Effector CD8-positive, alpha-beta T cell (primary cell): Measurements from ENCODE around the gene SMAD9.

Experiments
- DNase-seq: peaks from one replicate; lab custom pipeline; 2025; lab: John Stamatoyannopoulos, UW
- total RNA-seq, 4 experiments: gene quantifications; one replicate each; lab custom pipeline; 2026; lab: John Stamatoyannopoulos, UW

Gene SMAD9
- 0 to 1.6 (median 0.13) reads per million in 4 experiments for total RNA-seq

DNA sequence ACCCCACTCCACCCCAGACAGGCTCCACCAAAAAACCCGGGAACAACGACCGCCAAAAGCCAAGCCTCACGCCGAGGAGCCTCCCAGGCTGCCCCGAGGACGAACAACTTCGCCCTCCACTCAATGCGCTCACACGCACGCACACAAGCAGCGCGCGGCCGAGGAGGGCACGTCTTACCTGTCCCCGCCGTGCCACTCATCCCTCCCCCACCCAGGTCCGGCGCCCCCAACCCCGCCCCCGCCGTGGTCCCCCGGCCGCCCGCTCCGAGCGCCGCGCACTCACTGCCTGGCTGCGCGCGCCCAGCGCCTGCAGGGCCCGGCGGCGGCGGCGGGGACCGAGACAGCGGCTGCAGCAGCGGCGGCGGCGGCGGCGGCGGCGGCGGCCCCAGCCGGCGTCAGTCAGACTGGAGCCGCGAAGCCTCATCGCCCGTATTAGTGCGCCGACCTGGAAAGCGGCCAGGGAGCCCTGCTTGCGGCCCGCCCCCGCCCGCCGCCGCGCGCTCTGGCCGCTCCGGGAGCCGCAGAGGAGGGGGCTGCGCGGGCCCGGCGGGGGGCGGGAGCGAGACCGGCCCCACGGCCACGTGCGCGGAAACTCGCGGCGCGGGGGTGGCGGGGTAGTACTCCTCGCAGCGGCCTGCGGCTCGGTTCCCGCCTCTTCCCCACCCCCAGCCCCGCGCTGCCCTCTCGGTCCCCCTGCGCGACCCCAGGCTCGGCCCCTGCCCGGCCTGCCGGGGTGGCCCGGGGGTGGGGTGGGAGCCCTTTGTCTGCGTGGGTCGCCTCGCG lies at the start of gene SMAD9:
TSS of gene SMAD9 (minus strand) at position 406 of the 783 bp plus-strand sequence. CDS start 40,549 bp downstream, outside the sequence.
- no peak for DNase-seq

DNA sequence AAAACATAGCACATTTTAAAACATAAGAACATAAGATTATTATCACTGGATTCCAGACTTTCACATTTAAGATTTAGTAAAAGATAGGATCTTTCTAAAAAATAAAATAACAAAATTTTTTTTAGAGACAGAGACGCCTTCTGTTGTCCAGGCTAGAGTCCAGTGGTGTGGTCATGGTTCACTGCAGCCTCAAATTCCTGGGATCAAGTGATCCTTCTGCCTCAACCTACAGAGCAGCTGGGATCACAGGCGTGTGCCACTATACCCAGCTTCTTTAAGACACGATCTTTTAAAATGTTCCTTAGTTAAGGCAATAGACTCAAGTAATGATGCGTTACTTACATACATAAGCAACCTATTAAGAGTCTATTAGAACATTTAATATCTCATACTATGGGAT lies 46.4 kb upstream of the SMAD9 start:
- DNase-seq: no peak

- no peak for DNase-seq
These were observed 45.7 kb upstream of the SMAD9 start for GRCh38 chr13:36965767-36966166.

- DNase-seq: no peak
These were observed 39.5 kb upstream of the SMAD9 start for GRCh38 chr13:36959456-36960116.

DNA sequence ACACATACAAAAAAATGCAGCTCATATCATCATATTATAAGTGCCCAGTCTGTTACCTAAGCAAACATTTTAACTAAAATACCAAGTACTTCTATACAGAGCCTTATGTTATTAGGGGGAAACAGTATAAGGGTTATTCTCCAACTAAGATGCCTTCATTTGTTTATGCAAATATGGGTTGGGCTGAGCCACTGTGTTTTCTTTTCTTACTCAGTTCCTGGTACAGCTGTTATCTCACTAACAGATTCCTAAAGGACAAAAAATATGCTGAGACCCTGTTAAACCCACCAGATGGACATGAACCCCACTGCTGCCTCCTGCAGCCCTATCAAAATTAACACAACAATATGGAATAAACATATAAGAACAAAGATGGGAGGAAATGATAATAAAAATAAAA lies 34.5 kb upstream of the SMAD9 start:
- DNase-seq: no peak

- no peak for DNase-seq
These were observed 30.9 kb upstream of the SMAD9 start for GRCh38 chr13:36950920-36951319.

DNA sequence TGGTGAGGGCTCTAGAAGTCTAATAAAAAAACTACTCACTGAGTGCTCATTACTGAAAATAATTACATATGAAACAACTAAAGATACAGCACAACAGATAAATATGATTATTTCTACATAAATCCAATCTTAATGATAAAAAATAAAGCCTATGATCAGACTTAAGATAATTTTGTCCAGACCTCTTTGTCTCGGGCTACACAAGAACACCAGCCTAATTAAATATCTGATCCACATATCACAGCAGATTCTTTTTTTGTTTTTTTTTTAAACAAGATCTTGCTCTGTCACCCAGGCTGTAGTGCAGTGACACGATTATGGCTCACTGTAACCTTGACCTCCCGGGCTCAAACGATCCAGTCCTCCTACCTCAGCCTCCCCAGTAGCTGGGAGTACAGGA lies 30.3 kb upstream of the SMAD9 start:
- no peak for DNase-seq

DNA sequence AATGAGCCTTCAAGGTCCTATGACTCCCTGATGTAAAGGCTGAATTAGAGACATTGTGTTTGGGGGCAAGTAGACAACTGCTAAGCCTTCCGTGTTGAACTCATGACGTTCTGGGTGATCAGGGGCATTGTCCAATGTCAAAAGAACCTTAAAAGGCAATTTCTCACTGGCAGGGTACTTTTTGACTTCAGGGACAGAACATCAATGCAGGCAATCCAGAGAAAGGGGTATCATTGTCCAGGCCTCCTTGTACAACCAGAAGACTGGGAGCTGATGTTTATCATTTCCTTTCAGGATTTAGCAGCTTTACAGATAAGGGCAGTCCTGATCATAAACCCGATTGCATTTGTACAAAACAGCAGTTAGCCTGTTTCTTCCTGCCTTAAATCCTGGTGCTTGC lies 25.0 kb upstream of the SMAD9 start:
- DNase-seq: no peak

- DNase-seq: no peak
These were observed 5.6 kb upstream of the SMAD9 start for GRCh38 chr13:36925603-36926002.

DNA sequence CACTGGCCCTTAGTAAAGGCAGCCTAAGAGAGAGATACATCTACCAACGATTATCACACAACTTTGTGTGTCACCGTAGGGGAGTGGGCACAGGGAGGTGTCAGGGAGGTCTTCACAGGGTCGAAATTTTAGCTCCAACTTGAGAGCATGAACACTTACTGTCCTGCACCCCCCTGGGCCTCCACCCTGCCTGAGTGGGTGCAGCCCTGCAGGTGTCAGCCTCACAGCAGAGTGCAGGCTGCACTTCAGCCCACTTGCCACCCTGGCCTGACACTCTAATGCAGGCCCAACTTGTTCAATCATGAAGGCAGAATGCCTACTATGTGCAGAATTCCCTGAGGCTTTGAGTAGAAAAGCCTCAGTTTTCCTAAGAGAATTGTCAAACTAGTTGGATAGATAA lies 4.0 kb upstream of the SMAD9 start:
- no peak for DNase-seq

DNA sequence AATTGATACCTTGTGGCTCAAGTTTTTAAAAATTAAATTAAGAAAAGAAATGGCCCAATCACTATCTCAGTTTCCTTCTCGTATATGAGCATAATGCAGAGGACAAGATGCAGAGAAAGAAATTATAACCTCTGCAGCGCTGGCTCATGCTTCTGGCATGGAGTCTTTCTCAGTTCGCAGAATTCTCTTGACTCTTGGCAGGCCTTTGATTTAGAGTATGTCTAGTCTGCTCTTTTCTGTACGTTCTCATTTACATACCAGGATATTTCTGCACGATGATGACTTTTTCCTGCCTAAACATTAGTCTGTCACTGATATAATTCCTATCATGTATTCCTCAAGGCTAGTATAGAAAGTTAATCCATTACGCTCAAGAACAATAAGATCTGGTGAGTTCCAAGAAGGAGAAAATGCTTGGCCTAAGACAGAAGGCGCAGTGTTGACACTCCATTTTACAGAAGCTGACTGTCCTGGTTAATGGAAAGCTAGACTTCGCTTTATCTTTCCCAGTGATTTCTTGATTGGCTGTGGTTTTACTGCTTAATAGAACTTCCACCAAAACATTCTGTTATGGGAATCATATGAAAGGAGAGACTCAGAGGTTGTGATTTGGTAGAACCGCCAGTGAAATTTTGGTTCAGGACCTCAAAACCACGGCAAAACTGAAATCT lies 1.7 kb upstream of the SMAD9 start:
- DNase-seq: no peak

GRCh38 chr13:36920616-36921185 lies 663 bp upstream of the SMAD9 start:
- DNase-seq: no peak

- no peak for DNase-seq
These were observed 736 bp downstream of the SMAD9 start for GRCh38 chr13:36919171-36919832.

DNA sequence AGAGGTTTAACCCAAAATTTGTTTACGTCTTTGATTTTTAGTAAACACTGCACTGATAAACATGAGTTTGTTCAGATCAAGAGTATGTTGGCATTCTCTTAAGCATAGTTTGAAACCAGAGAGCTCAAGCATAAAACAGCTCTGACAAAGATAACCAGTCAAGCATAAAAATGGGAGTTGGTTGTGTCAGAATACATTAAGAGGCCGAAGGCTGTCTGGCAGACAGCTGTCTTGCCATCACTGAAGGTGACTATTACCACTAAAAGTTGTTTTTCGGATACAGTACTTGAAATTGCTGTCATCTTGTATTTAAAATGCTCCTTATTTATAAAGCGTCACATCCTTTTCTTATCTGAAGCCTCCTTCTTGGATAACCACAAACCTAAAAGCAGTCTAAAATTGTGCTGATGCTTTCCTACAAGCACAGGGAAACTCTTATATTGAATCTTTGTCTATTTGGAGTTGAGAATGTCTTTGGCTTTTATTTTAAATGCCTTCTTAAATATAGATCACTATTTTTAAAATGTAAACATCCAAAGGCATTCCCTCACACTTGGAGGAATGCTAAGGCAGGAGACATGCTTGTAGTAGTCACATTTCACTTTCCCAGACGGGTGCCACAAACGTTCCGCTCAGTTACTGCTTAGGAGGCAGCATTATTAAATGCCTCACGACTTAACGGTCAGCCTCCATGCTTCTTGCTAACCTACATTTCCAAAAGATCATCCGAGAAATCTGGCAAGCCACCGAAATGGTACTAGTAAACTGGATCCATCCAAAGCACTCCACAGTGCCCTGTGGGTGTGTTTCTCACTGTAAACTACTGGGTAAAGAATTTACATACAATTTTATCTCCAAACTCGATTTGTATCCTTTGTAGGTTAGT lies 1.5 kb downstream of the SMAD9 start:
- DNase-seq: no peak

- no peak for DNase-seq
These were observed 2.7 kb downstream of the SMAD9 start for GRCh38 chr13:36917311-36917710.

DNA sequence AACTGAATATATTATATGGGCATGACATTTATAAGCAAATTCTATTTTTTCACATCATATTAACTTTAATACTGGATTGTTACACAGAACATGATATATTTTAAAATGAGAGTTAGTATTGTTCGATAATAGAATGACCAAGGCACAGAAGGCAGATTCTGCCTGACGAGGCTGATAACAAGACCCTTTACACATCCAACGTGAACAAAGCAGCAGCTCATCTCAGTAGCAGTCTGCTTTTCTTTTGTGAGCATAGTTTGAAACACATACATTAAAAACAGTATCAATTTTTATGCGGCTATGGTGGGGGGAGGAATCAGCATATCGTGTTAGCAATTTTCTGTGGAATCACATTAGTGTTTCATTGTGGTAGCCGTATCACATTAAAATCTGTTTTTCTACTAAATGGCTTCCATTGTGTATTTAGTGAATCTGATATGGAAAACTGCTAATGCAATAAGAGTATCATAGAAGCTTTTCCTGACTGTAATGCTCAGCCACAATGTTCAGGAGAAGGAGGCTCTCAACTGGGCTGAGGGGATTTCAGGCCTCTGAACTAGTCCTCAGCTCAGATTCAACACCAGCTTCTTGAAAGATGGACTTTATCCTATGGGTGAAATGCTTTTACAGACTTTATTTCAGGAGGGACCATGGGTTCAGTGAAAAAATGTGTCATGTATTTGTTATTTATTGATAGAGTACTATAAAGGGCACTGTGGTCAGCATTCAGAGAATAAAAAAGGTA lies 4.0 kb downstream of the SMAD9 start:
- DNase-seq: no peak

- no peak for DNase-seq
These were observed 4.9 kb downstream of the SMAD9 start for GRCh38 chr13:36915106-36915505.

DNA sequence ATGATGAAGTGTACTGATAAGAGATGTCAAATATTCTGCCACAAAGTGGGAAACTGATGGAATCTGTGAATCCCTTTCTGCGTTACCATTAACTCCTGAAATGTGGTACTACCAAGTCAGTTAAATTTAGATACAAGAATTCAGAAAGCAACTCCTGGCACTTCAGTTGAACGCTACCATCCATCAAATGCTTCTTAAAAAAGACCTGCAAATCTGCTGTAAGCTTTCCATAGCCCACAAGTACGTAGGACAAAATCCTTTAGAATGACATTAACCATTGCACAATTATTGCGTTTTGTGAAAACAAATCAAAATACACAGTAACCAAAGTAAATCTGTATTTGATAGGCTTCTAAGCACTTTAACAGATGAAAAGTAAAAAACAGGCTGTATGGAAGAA lies 5.4 kb downstream of the SMAD9 start:
- DNase-seq: no peak

DNA sequence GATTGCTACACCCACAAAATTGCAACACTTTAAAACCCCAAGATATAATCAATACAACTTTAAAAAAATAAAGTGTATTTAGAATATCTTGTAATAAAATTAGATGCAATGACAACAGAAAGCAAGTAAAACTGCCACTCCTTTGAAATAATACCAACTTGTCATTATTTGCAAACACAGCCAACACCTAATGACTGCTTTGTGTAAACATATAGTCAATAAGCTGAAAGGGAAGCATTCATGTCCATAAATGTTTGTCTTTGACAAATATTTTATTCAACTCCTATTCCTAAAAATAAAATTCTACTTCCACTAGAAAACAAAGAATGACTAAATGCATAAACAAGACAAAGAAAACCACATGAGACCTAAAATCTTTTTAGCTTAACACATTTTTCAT lies 6.6 kb downstream of the SMAD9 start:
- DNase-seq: no peak

- no peak for DNase-seq
These were observed 7.1 kb downstream of the SMAD9 start for GRCh38 chr13:36912973-36913372.
